GM21529 (cell line): Measurements from ENCODE around the gene CPD.

Source experiments
- ATAC-seq: cut with Tn5 transposase; IDR thresholded peaks from one replicate; pipeline ENCODE4 v1.9.1; 2021; ENCODE audit not compliant: unreplicated experiment

CPD gene

GRCh38 chr17:30483159-30483558 is 104.4 kb downstream of the CPD start:
- ATAC-seq = no peak

- no peak for ATAC-seq
These were observed 115.1 kb downstream of the CPD start for GRCh38 chr17:30493780-30494179.

GRCh38 chr17:30495586-30495985 is 116.9 kb downstream of the CPD start:
- no peak for ATAC-seq

GRCh38 chr17:30503558-30503957 is 124.8 kb downstream of the CPD start:
- ATAC-seq = no peak

- no peak for ATAC-seq
These were observed 127.2 kb downstream of the CPD start for GRCh38 chr17:30505868-30506417.

GRCh38 chr17:30506481-30506880 is 127.8 kb downstream of the CPD start:
- ATAC-seq = no peak

GRCh38 chr17:30513346-30513745 is 134.6 kb downstream of the CPD start:
- no peak for ATAC-seq

- ATAC-seq = no peak
These were observed 136.3 kb downstream of the CPD start for GRCh38 chr17:30514895-30515596.

- ATAC-seq = no peak
These were observed 139.1 kb downstream of the CPD start for GRCh38 chr17:30517786-30518185.

GRCh38 chr17:30519166-30519565 is 140.4 kb downstream of the CPD start:
- ATAC-seq = no peak
